ENCODE measurements around the gene DUSP9.

DNA sequence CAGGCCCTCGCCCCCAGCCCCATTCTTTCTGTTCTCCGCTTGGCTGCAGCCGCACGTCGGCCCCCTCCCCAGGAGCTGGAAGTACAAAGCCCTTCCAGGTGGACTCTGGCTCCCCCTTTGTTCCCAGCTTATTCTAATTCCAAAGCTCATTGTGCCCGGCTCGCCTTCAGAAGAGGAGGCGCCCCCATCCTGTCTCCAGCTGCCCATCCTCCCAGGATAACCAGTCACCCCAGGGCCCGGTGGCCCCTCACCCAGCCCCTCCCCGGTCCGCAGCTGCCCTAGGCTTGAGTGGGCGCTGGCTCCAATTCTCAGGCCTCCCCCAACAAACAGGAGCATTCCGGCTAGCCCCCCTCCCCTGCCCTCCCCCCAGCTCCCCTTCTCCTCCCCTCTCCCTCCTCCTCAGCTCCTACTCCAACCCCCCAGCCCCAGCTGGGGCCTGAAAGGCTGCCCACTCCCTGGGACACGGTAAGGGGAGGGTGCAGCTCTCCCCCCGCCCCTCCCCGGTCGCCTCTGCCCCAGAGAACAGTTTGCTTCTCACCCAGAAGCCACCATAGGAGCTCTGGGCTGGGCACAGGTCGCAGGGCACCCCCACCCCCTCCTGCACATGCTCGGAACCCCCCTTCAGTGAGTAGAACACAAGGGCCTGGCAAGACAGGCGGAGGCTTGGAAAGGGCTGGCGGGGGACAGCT is 37.6 kb downstream of the DUSP9 start:
- TF ChIP-seq, protein P1, sequence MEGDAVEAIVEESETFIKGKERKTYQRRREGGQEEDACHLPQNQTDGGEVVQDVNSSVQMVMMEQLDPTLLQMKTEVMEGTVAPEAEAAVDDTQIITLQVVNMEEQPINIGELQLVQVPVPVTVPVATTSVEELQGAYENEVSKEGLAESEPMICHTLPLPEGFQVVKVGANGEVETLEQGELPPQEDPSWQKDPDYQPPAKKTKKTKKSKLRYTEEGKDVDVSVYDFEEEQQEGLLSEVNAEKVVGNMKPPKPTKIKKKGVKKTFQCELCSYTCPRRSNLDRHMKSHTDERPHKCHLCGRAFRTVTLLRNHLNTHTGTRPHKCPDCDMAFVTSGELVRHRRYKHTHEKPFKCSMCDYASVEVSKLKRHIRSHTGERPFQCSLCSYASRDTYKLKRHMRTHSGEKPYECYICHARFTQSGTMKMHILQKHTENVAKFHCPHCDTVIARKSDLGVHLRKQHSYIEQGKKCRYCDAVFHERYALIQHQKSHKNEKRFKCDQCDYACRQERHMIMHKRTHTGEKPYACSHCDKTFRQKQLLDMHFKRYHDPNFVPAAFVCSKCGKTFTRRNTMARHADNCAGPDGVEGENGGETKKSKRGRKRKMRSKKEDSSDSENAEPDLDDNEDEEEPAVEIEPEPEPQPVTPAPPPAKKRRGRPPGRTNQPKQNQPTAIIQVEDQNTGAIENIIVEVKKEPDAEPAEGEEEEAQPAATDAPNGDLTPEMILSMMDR (IDR thresholded peaks at IDR 0.05) = no peak
- TF ChIP-seq POLR2A (IDR thresholded peaks at IDR 0.05) = no peak
- no peak for TF ChIP-seq POLR2AphosphoS5 (IDR thresholded peaks at IDR 0.05; ENCODE audit: insufficient read depth in 1 of 2, low read depth in 1 of 2)
